Left ventricle myocardium inferior (tissue), 1 donor: Measurements from ENCODE around the gene S1PR4. TPM values are rescaled to one million over a fixed set of nuclear protein-coding genes. Genes with fewer than 3 reads are reported as not detected.

Experiments
- DNase-seq: peaks from one replicate; pipeline ENCODE4 v3.0.0-alpha.2; 2020
- H3K27ac ChIP-seq: fragments of 200-600 bp; replicated peaks from 2 replicates; pipeline ENCODE4 v1.8.0; 2021
- H3K27me3 ChIP-seq: fragments of 200-600 bp; 2 replicates; pipeline ENCODE4 v1.8.0; 2021; ENCODE audit warnings: low read depth
- H3K36me3 ChIP-seq: fragments of 200-600 bp; 2 replicates; pipeline ENCODE4 v1.8.0; 2021
- H3K4me1 ChIP-seq: fragments of 200-600 bp; 2 replicates; pipeline ENCODE4 v1.8.0; 2021
- H3K4me3 ChIP-seq: fragments of 200-600 bp; 2 replicates; pipeline ENCODE4 v1.8.0; 2021; ENCODE audit warnings: mild to moderate bottlenecking, moderate library complexity
- H3K9me3 ChIP-seq: fragments of 200-600 bp; replicated peaks from 2 replicates; pipeline ENCODE4 v1.8.0; 2021
- CTCF ChIP-seq: fragments of 200-600 bp; IDR thresholded peaks from 2 replicates; pipeline ENCODE4 v1.8.0; 2021; ENCODE audit warnings: antibody characterized with exemption, mild to moderate bottlenecking, borderline replicate concordance
- intact Hi-C: fragments of 100-400 bp; cut with micrococcal nuclease; formaldehyde crosslinking; loops from one replicate; pipeline ENCODE4 v1.11.0; 2022
- total RNA-seq: library from RNA; stranded (reverse); fragmentation: NEBNext Ultra II Directional; extraction: Animal tissue kit (Norgen Biotek cat#: 25700); gene quantifications from one replicate; pipeline ENCODE4 v1.2.1, GENCODE V29; 2021
- donor health status: DM: no; HTN: yes; CAD: no; lungs with severe emphysema.

S1PR4 gene
- total RNA-seq, 1 donor from 2014 or later: 0.60 TPM

GRCh38 chr19:3142292-3142670, 36.3 kb upstream of the S1PR4 start:
- intact Hi-C loops: no loop called here
- H3K4me3 ChIP-seq: no peak overlapping the region
- H3K27ac ChIP-seq: peak overlapping the region; percentile 73
- TF ChIP-seq CTCF: no peak
- peaks cover 13% of the 10 kb centered on the region for H3K9me3 ChIP-seq
- H3K36me3 ChIP-seq: no peaks in the 10 kb centered on the region
- DNase-seq: no peak
- H3K27me3 ChIP-seq: no peaks in the 10 kb centered on the region
- peaks cover 19% of the 10 kb centered on the region for H3K4me1 ChIP-seq

DNA sequence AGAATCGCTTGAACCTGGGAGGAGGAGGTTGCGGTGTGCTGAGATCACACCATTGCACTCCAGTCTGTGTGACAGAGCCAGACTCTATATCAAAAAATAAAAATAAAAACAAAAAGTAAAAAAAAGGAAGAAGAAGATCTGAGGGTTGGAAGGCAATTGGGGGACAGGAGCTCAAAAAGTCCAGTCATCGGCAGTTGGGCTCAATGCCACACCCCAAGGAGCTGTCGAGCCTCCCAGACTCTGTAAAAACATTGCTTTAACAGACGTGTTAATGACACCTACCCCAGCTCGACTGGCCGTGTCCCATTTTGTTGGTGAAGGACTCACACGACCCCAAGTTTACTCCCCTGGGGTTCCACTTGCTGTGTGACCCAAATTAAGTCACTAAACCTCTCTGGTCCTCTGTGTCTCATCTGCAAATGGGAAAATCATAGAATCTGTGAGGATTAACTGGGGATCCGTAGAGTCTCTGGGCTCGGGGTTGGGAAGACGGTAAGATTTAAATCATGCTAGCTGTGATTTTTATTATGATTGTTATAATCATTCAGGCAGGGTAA, 35.7 kb upstream of the S1PR4 start:
- no peak overlapping the region for H3K4me3 ChIP-seq
- no peaks in the 10 kb centered on the region for H3K36me3 ChIP-seq
- H3K27ac ChIP-seq: peak overlapping the region; percentile 73
- no peaks in the 10 kb centered on the region for H3K27me3 ChIP-seq
- intact Hi-C loops: no loop called here
- DNase-seq: no peak
- H3K9me3 ChIP-seq: peaks cover 13% of the 10 kb centered on the region
- H3K4me1 ChIP-seq: peaks cover 15% of the 10 kb centered on the region
- no peak for TF ChIP-seq CTCF

- DNase-seq: peak; percentile 49
- Histone ChIP-seq H3K9me3 (no peaks in the 10 kb centered on the region), H3K36me3 (no peaks in the 10 kb centered on the region), H3K27me3 (peaks cover 15% of the 10 kb centered on the region), H3K27ac (peak overlapping the region; percentile 5), H3K4me3 (no peak overlapping the region), H3K4me1 (peaks cover 15% of the 10 kb centered on the region)
- TF ChIP-seq CTCF: no peak
- intact Hi-C loops: no loop called here
Observed at GRCh38 chr19:3145909-3146676, 32.5 kb upstream of the S1PR4 start.

DNA sequence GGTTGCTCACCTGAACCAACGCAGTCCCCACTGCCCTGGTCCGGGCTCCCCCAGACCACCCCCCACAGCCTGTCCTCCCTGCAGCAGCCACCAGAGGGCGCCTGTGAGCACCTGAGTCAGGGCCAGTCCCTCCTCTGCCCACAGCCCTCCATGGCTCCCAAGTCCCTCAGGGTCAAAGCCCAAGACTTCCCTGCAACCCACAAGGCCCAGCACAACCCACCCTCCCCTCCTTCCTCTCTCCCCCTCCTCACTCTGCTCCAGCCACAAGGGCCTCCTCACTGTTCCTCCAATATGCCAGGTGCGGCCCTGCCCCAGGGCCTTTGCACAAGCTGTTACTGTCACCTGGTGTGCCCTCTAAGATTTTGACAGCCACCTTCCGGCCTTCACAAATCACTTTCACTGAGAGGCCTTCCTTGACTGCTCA, 31.9 kb upstream of the S1PR4 start:
- peak; percentile 65 for TF ChIP-seq CTCF
- H3K27me3 ChIP-seq: peaks cover 21% of the 10 kb centered on the region
- peaks cover 10% of the 10 kb centered on the region for H3K4me1 ChIP-seq
- H3K4me3 ChIP-seq: no peak overlapping the region
- no peak for DNase-seq
- H3K27ac ChIP-seq: no peak overlapping the region
- H3K36me3 ChIP-seq: no peaks in the 10 kb centered on the region
- intact Hi-C loops: no loop called here
- H3K9me3 ChIP-seq: no peaks in the 10 kb centered on the region

DNA sequence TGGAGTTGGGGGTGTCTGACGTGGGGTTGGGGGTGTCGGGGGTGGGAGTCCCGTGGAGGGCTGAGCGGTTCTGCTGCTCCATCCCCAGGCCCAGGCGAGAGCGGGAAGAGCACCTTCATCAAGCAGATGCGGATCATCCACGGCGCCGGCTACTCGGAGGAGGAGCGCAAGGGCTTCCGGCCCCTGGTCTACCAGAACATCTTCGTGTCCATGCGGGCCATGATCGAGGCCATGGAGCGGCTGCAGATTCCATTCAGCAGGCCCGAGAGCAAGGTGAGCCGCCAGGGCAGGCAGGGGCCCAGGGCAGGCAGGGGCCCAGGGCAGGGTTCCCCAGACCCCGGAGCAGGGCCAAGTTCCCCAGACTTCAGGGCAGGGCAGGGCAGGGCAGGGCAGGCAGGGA, 30.1 kb upstream of the S1PR4 start:
- H3K4me1 ChIP-seq: no peaks in the 10 kb centered on the region
- intact Hi-C loops: no loop called here
- no peak overlapping the region for H3K4me3 ChIP-seq
- H3K27ac ChIP-seq: no peak overlapping the region
- no peak for DNase-seq
- no peaks in the 10 kb centered on the region for H3K36me3 ChIP-seq
- H3K9me3 ChIP-seq: no peaks in the 10 kb centered on the region
- no peak for TF ChIP-seq CTCF
- H3K27me3 ChIP-seq: peaks cover 22% of the 10 kb centered on the region
